Neural cell (in vitro differentiated cells): Measurements from ENCODE around the gene WIZ.

Experiments
- MXI1 ChIP-seq: fragments of 450-650 bp; conservative IDR thresholded peaks from 2 replicates; pipeline ENCODE4 v1.6.1; 2014; ENCODE audit warnings: antibody characterized with exemption, mild to moderate bottlenecking; ENCODE audit not compliant: poor library complexity, severe bottlenecking
- SMC3 ChIP-seq: fragments of 450-650 bp; conservative IDR thresholded peaks from 2 replicates; pipeline ENCODE4 v1.6.1; 2014; ENCODE audit warnings: antibody characterized with exemption, mild to moderate bottlenecking, moderate library complexity; ENCODE audit not compliant: poor library complexity
- TF ChIP-seq, protein P1 (sequence below): fragments of 450-650 bp; IDR thresholded peaks from 2 replicates; pipeline ENCODE4 v1.5.1; 2014; ENCODE audit warnings: antibody characterized with exemption, mild to moderate bottlenecking, moderate library complexity; ENCODE audit not compliant: poor library complexity, severe bottlenecking
- TF ChIP-seq, protein P2 (sequence below): IDR thresholded peaks from 2 replicates; pipeline ENCODE4 v1.6.1; 2012; ENCODE audit warnings: borderline replicate concordance

GRCh38 chr19:15371119-15371518, 78.6 kb downstream of the WIZ start:
- TF ChIP-seq, protein P1, sequence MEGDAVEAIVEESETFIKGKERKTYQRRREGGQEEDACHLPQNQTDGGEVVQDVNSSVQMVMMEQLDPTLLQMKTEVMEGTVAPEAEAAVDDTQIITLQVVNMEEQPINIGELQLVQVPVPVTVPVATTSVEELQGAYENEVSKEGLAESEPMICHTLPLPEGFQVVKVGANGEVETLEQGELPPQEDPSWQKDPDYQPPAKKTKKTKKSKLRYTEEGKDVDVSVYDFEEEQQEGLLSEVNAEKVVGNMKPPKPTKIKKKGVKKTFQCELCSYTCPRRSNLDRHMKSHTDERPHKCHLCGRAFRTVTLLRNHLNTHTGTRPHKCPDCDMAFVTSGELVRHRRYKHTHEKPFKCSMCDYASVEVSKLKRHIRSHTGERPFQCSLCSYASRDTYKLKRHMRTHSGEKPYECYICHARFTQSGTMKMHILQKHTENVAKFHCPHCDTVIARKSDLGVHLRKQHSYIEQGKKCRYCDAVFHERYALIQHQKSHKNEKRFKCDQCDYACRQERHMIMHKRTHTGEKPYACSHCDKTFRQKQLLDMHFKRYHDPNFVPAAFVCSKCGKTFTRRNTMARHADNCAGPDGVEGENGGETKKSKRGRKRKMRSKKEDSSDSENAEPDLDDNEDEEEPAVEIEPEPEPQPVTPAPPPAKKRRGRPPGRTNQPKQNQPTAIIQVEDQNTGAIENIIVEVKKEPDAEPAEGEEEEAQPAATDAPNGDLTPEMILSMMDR, result no peak
- TF ChIP-seq, protein P2, sequence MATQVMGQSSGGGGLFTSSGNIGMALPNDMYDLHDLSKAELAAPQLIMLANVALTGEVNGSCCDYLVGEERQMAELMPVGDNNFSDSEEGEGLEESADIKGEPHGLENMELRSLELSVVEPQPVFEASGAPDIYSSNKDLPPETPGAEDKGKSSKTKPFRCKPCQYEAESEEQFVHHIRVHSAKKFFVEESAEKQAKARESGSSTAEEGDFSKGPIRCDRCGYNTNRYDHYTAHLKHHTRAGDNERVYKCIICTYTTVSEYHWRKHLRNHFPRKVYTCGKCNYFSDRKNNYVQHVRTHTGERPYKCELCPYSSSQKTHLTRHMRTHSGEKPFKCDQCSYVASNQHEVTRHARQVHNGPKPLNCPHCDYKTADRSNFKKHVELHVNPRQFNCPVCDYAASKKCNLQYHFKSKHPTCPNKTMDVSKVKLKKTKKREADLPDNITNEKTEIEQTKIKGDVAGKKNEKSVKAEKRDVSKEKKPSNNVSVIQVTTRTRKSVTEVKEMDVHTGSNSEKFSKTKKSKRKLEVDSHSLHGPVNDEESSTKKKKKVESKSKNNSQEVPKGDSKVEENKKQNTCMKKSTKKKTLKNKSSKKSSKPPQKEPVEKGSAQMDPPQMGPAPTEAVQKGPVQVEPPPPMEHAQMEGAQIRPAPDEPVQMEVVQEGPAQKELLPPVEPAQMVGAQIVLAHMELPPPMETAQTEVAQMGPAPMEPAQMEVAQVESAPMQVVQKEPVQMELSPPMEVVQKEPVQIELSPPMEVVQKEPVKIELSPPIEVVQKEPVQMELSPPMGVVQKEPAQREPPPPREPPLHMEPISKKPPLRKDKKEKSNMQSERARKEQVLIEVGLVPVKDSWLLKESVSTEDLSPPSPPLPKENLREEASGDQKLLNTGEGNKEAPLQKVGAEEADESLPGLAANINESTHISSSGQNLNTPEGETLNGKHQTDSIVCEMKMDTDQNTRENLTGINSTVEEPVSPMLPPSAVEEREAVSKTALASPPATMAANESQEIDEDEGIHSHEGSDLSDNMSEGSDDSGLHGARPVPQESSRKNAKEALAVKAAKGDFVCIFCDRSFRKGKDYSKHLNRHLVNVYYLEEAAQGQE, result no peak
- TF ChIP-seq MXI1 (no peak), SMC3 (no peak)
